ENCODE measurements around the gene FAM98C.

The FAM98C gene

DNA sequence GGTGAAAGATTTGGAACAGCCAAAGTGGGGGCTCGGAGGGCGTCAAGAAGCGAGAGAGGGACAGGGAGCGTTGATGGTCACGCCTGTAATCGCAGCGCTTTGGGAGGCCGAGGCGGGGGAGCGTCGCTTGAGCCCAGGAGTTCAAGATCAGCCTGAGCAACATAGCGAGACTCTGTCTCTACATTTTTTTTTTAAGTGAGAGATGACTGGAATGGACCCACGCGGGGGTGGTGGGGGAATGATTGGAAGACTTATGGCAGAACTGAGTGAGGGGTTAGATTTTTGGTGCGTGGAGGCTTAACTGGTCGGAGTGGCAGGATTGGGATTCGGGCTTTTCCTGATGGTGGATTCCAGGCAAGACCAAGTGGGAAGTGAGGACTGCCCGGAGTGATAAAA, 27.8 kb upstream of the FAM98C start:
- H4K20me1 ChIP-seq (ENCODE audit: insufficient read depth, low read length) = no peaks in the 10 kb centered on the region
- H3K4me1 ChIP-seq (ENCODE audit: low read length) = 0 out of 2 replicates have a peak, but pooled peaks cover 3% of the 10 kb centered on the region
- peak overlapping the region; percentile 55; the same call in 1 of the 2 replicates for H3K27ac ChIP-seq (ENCODE audit: low read length)
- peak overlapping the region; percentile 89 for H3K4me2 ChIP-seq (ENCODE audit: low read depth, low read length)
- no peak for TF ChIP-seq EZH2phosphoT487 (IDR thresholded peaks at IDR 0.05; ENCODE audit: low read length)
- TF ChIP-seq EZH2 (optimal IDR thresholded peaks at IDR 0.05; ENCODE audit: low read depth, low read length) = no peak
- TF ChIP-seq, protein P1, sequence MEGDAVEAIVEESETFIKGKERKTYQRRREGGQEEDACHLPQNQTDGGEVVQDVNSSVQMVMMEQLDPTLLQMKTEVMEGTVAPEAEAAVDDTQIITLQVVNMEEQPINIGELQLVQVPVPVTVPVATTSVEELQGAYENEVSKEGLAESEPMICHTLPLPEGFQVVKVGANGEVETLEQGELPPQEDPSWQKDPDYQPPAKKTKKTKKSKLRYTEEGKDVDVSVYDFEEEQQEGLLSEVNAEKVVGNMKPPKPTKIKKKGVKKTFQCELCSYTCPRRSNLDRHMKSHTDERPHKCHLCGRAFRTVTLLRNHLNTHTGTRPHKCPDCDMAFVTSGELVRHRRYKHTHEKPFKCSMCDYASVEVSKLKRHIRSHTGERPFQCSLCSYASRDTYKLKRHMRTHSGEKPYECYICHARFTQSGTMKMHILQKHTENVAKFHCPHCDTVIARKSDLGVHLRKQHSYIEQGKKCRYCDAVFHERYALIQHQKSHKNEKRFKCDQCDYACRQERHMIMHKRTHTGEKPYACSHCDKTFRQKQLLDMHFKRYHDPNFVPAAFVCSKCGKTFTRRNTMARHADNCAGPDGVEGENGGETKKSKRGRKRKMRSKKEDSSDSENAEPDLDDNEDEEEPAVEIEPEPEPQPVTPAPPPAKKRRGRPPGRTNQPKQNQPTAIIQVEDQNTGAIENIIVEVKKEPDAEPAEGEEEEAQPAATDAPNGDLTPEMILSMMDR (IDR thresholded peaks at IDR 0.05; ENCODE audit: low read length) = no peak
- peak overlapping the region; percentile 63 for H2AFZ ChIP-seq (ENCODE audit: low read length)
- H3K36me3 ChIP-seq (replicated peaks; ENCODE audit: insufficient read depth, low read length) = no peaks in the 10 kb centered on the region
- H3K9me3 ChIP-seq (replicated peaks; ENCODE audit: insufficient read depth, low read length) = no peaks in the 10 kb centered on the region
- no peaks in the 10 kb centered on the region for H3F3A ChIP-seq (ENCODE audit: insufficient read depth, low read length)
- no peak for DNase-seq
- no peaks in the 10 kb centered on the region for H3K9me2 ChIP-seq (replicated peaks; ENCODE audit: insufficient read depth, low read length)
- peak overlapping the region; percentile 89 for H3K4me3 ChIP-seq (ENCODE audit: low read length)
- peak overlapping the region; percentile 93 for H3K9ac ChIP-seq (ENCODE audit: low read length)
- H3K79me2 ChIP-seq (ENCODE audit: low read length) = peaks cover 41% of the 10 kb centered on the region
- no peaks in the 10 kb centered on the region; the same call in 1 of the 2 replicates for H3K27me3 ChIP-seq (replicated peaks; ENCODE audit: insufficient read depth, low read length)

DNA sequence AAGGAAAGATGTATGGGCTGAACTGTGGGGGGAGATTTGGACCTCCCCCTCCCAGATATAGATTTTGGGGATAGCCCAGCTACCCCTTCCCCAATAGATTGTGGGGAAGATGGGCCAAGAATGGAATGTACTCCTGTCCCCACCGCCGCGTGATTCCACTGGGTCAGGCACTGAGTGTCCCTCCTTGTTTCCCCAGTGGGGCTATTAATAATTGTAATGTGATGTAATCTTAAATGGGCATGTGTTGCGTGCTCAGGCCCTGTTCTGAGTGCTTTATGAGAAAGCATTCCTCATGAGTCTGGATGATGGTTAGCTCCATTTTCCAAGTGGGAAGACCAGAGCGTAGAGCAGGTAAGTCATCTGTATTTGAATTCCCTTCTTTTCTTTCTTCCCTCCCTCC, 27.1 kb upstream of the FAM98C start:
- DNase-seq = no peak
- Histone ChIP-seq H3K27ac (ENCODE audit: low read length) (no peak overlapping the region), H3F3A (ENCODE audit: insufficient read depth, low read length) (no peaks in the 10 kb centered on the region), H3K36me3 (replicated peaks; ENCODE audit: insufficient read depth, low read length) (no peaks in the 10 kb centered on the region), H3K4me3 (ENCODE audit: low read length) (peak overlapping the region; percentile 89), H4K20me1 (ENCODE audit: insufficient read depth, low read length) (no peaks in the 10 kb centered on the region), H3K4me2 (ENCODE audit: low read depth, low read length) (peak overlapping the region; percentile 89), H3K9ac (ENCODE audit: low read length) (peak overlapping the region; percentile 93), H3K27me3 (replicated peaks; ENCODE audit: insufficient read depth, low read length) (no peaks in the 10 kb centered on the region; the same call in 1 of the 2 replicates), H3K79me2 (ENCODE audit: low read length) (peaks cover 41% of the 10 kb centered on the region), H3K9me3 (replicated peaks; ENCODE audit: insufficient read depth, low read length) (no peaks in the 10 kb centered on the region), H3K9me2 (replicated peaks; ENCODE audit: insufficient read depth, low read length) (no peaks in the 10 kb centered on the region), H2AFZ (ENCODE audit: low read length) (no peak overlapping the region), H3K4me1 (ENCODE audit: low read length) (0 out of 2 replicates have a peak, but pooled peaks cover 3% of the 10 kb centered on the region)
- TF ChIP-seq, protein P1 (IDR thresholded peaks at IDR 0.05; ENCODE audit: low read length) = no peak
- TF ChIP-seq EZH2 (optimal IDR thresholded peaks at IDR 0.05; ENCODE audit: low read depth, low read length) = no peak
- TF ChIP-seq EZH2phosphoT487 (IDR thresholded peaks at IDR 0.05; ENCODE audit: low read length) = no peak

DNA sequence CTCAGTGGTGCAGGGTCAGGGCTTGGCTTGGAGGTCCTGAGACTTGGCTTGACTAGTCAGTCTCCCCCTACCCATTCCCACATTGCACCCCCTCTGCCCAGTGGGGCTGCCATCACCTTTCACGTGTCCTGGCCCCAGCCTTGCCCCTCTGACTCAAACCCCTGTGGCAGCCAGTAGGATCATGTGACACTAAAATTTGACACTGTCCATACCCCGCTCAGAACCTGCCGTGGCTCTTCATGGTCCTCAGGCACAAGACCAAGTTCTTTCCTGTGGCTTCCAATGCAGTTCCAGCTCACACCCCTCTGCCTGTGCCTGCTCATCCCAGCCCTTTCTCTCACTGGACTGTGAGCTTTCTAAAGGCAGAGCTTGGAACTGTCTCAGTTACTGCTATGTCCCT, 26.3 kb upstream of the FAM98C start:
- H3K27ac ChIP-seq (ENCODE audit: low read length) = no peak overlapping the region
- H3K79me2 ChIP-seq (ENCODE audit: low read length) = peaks cover 41% of the 10 kb centered on the region
- H3K27me3 ChIP-seq (replicated peaks; ENCODE audit: insufficient read depth, low read length) = no peaks in the 10 kb centered on the region; the same call in 1 of the 2 replicates
- H3K9ac ChIP-seq (ENCODE audit: low read length) = no peak overlapping the region
- no peaks in the 10 kb centered on the region for H3K36me3 ChIP-seq (replicated peaks; ENCODE audit: insufficient read depth, low read length)
- H3F3A ChIP-seq (ENCODE audit: insufficient read depth, low read length) = no peaks in the 10 kb centered on the region
- H3K4me2 ChIP-seq (ENCODE audit: low read depth, low read length) = peak overlapping the region; percentile 89; the same call in 1 of the 2 replicates
- 0 out of 2 replicates have a peak, but pooled peaks cover 3% of the 10 kb centered on the region for H3K4me1 ChIP-seq (ENCODE audit: low read length)
- no peaks in the 10 kb centered on the region for H4K20me1 ChIP-seq (ENCODE audit: insufficient read depth, low read length)
- no peak overlapping the region for H2AFZ ChIP-seq (ENCODE audit: low read length)
- TF ChIP-seq EZH2 (optimal IDR thresholded peaks at IDR 0.05; ENCODE audit: low read depth, low read length) (no peak), EZH2phosphoT487 (IDR thresholded peaks at IDR 0.05; ENCODE audit: low read length) (no peak)
- TF ChIP-seq, protein P1 (IDR thresholded peaks at IDR 0.05; ENCODE audit: low read length) = no peak
- DNase-seq = no peak
- H3K9me3 ChIP-seq (replicated peaks; ENCODE audit: insufficient read depth, low read length) = no peaks in the 10 kb centered on the region
- no peak overlapping the region for H3K4me3 ChIP-seq (ENCODE audit: low read length)
- no peaks in the 10 kb centered on the region for H3K9me2 ChIP-seq (replicated peaks; ENCODE audit: insufficient read depth, low read length)

Data from MM.1S (cell line).